Progenitor cell of endocrine pancreas (in vitro differentiated cells): ENCODE results near the gene CNTN5. TPM values are rescaled to one million over a fixed set of nuclear protein-coding genes. Genes with fewer than 3 reads are reported as not detected.

Source experiments
- DNase-seq: peaks from one replicate; pipeline ENCODE4 v3.0.0; 2021; ENCODE audit warnings: low spot score; ENCODE audit not compliant: unreplicated experiment
- H3K27ac Mint-ChIP-seq: 2 replicates; pipeline ENCODE4 v1.8.0; 2021; ENCODE audit warnings: mild to moderate bottlenecking, moderate library complexity, mixed read lengths
- H3K27me3 Mint-ChIP-seq: 2 replicates; pipeline ENCODE4 v1.8.0; 2021; ENCODE audit warnings: mixed read lengths
- H3K36me3 Mint-ChIP-seq: 2 replicates; pipeline ENCODE4 v1.8.0; 2022; ENCODE audit warnings: mixed read lengths; ENCODE audit not compliant: insufficient read depth
- H3K4me1 Mint-ChIP-seq: 2 replicates; pipeline ENCODE4 v1.8.0; 2021; ENCODE audit warnings: low read depth, mixed read lengths
- H3K4me3 Mint-ChIP-seq: 2 replicates; pipeline ENCODE4 v1.8.0; 2021; ENCODE audit warnings: low read depth, mild to moderate bottlenecking, moderate library complexity, mixed read lengths
- H3K9me3 Mint-ChIP-seq: 2 replicates; pipeline ENCODE4 v1.8.0; 2021; ENCODE audit warnings: low read depth, mixed read lengths
- total RNA-seq: library from RNA; stranded (reverse); gene quantifications from 2 replicates; pipeline ENCODE4 v1.2.1, GENCODE V29; 2021
- TF ChIP-seq, protein P1 (sequence below): fragments of 200-600 bp; sonication (generic); IDR thresholded peaks from one replicate; pipeline ENCODE4 v1.5.0; 2021; ENCODE audit warnings: antibody characterized with exemption, mild to moderate bottlenecking; ENCODE audit not compliant: unreplicated experiment

CNTN5 gene
- total RNA-seq, 1 donor from 2014 or later: 0.50 TPM

DNA sequence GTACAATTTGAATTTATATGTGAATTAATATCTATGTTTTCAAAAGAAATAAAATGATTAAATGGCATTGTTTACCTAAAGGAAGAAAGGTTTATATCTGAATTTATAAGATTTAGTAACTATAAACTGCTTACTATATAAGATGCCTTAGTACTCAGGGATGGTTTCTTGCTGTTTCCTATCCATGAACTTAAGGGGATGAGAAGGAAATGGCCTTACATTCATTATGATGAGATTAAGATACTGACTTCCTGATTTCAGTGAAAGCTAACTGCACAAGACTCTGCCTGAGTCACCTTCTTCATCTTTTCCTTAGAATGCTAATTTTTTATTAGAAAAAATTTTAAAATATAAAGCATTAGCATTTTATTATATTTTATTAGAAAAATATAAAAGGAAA is 1060.1 kb downstream of the CNTN5 start:
- DNase-seq: no peak
- TF ChIP-seq, protein P1, sequence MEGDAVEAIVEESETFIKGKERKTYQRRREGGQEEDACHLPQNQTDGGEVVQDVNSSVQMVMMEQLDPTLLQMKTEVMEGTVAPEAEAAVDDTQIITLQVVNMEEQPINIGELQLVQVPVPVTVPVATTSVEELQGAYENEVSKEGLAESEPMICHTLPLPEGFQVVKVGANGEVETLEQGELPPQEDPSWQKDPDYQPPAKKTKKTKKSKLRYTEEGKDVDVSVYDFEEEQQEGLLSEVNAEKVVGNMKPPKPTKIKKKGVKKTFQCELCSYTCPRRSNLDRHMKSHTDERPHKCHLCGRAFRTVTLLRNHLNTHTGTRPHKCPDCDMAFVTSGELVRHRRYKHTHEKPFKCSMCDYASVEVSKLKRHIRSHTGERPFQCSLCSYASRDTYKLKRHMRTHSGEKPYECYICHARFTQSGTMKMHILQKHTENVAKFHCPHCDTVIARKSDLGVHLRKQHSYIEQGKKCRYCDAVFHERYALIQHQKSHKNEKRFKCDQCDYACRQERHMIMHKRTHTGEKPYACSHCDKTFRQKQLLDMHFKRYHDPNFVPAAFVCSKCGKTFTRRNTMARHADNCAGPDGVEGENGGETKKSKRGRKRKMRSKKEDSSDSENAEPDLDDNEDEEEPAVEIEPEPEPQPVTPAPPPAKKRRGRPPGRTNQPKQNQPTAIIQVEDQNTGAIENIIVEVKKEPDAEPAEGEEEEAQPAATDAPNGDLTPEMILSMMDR: no peak
- no peaks in the 10 kb centered on the region for H3K36me3 Mint-ChIP-seq
- no peaks in the 10 kb centered on the region for H3K27me3 Mint-ChIP-seq
- H3K9me3 Mint-ChIP-seq: peaks cover 3% of the 10 kb centered on the region
- H3K27ac Mint-ChIP-seq: no peak overlapping the region
- no peaks in the 10 kb centered on the region for H3K4me1 Mint-ChIP-seq
- no peak overlapping the region for H3K4me3 Mint-ChIP-seq

DNA sequence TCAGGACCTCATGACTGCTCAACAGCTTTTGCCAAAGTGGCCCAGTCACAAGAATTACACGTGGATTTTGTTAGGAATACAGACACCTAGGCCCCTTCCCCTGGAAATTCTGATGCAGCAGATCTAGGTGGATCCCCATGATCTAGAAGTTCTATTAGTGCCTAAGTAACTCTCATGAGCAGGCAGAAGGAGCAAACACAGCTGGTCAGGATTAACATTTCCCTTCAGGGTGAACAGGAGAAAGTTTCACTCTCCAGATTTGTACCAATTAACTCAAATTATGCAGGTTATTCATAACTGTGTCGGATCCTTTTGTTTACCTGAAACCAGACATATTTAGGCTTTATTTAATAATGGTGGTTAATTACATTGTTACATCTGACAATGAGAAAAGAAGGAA is 1072.9 kb downstream of the CNTN5 start:
- H3K4me3 Mint-ChIP-seq: no peak overlapping the region
- no peaks in the 10 kb centered on the region for H3K27me3 Mint-ChIP-seq
- H3K36me3 Mint-ChIP-seq: no peaks in the 10 kb centered on the region
- H3K9me3 Mint-ChIP-seq: peaks cover under 1% of the 10 kb centered on the region
- TF ChIP-seq, protein P1: no peak
- no peak for DNase-seq
- peaks cover 5% of the 10 kb centered on the region for H3K4me1 Mint-ChIP-seq
- no peak overlapping the region for H3K27ac Mint-ChIP-seq

DNA sequence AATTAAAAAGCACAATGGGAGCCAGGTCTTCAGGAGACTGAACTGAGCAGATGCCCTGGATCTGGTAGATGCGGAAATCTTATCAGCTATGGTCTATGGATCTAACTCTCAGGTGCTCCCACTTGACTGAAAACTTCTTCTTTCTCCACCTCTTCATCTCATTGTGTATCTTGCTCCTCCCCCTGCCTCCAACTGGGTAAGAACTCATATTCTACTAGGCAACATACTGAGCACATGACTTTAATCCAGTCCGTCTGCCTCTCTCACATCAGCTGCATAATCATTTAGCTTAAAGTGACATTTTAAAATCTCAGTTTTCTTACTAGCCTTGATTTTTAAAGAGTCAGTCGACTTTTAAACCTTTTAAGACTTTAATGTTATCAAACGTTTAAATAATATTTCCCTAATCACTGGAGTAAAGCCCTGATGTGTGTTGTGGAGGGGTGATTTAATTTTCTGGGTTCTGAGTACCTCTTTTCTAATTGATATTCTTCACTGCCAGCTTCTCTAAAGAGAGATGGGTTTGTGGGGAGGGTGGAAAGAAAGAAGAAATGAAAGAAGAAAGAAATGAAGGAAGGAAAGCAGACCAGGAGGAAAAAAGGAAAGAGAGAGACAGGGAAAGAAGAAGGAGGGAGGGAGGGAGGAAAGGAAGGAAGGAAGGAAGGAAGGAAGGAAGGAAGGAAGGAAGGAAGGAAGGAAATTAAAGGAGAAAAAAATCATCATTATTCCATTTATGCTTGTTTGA is 1073.5 kb downstream of the CNTN5 start:
- H3K27ac Mint-ChIP-seq: no peak overlapping the region
- H3K27me3 Mint-ChIP-seq: no peaks in the 10 kb centered on the region
- no peak for DNase-seq
- H3K36me3 Mint-ChIP-seq: no peaks in the 10 kb centered on the region
- no peaks in the 10 kb centered on the region for H3K9me3 Mint-ChIP-seq
- H3K4me3 Mint-ChIP-seq: no peak overlapping the region
- H3K4me1 Mint-ChIP-seq: peaks cover 5% of the 10 kb centered on the region
- TF ChIP-seq, protein P1: no peak

DNA sequence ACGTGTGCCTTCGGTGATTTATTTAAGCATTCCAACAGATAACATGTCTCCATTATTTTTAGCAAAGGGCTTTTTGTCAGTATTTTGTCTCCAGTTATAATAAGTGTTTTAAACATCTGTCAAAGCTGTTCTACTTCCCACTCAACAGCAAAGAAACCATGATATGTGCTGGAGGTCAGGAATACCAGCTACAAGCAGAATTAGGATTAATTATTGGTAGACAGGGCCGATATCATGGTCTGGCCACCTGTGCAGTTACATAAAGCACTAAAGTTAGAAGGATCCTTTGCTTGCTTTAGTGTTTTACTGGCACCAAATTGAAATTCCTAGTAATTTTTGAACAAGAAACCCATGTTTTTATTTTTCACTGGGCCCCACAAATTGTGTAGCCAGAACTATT is 1075.1 kb downstream of the CNTN5 start:
- no peak for DNase-seq
- Mint-ChIP-seq H3K4me3 (no peak overlapping the region), H3K27ac (no peak overlapping the region), H3K9me3 (no peaks in the 10 kb centered on the region), H3K4me1 (peaks cover 5% of the 10 kb centered on the region), H3K36me3 (no peaks in the 10 kb centered on the region), H3K27me3 (no peaks in the 10 kb centered on the region)
- TF ChIP-seq, protein P1: no peak

DNA sequence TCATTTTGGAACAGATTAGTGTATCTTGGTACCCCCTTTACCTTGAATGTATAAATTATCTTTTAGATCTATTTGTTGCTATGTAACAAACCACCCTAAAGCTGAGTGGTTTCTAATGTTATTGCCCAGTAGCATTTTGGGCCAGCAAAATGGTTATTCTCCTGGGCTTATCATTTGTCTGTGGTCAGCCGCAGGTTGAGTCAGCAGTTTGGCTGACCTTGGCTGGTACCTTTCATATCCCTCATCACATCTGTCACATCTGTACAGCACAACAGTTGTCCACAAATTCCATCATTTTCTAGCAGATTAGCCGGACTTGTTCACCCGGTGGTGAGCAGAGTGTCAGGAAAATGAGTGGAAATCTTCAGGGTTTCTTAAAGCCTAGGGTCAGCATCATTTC is 1077.8 kb downstream of the CNTN5 start:
- Mint-ChIP-seq H3K9me3 (peaks cover 5% of the 10 kb centered on the region), H3K4me3 (no peak overlapping the region), H3K27me3 (no peaks in the 10 kb centered on the region), H3K36me3 (no peaks in the 10 kb centered on the region), H3K27ac (no peak overlapping the region), H3K4me1 (peaks cover 5% of the 10 kb centered on the region)
- DNase-seq: no peak
- TF ChIP-seq, protein P1: no peak
